ENCODE measurements around the gene CCDC196.

- TF ChIP-seq, protein P1, sequence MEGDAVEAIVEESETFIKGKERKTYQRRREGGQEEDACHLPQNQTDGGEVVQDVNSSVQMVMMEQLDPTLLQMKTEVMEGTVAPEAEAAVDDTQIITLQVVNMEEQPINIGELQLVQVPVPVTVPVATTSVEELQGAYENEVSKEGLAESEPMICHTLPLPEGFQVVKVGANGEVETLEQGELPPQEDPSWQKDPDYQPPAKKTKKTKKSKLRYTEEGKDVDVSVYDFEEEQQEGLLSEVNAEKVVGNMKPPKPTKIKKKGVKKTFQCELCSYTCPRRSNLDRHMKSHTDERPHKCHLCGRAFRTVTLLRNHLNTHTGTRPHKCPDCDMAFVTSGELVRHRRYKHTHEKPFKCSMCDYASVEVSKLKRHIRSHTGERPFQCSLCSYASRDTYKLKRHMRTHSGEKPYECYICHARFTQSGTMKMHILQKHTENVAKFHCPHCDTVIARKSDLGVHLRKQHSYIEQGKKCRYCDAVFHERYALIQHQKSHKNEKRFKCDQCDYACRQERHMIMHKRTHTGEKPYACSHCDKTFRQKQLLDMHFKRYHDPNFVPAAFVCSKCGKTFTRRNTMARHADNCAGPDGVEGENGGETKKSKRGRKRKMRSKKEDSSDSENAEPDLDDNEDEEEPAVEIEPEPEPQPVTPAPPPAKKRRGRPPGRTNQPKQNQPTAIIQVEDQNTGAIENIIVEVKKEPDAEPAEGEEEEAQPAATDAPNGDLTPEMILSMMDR (IDR thresholded peaks at IDR 0.05), result no peak
- TF ChIP-seq POLR2A (IDR thresholded peaks at IDR 0.05) (no peak), POLR2AphosphoS5 (IDR thresholded peaks at IDR 0.05) (no peak)
These were observed 17.4 kb downstream of the CCDC196 start for GRCh38 chr14:66503532-66503931.

Measured in gastroesophageal sphincter (tissue), 3 donors.